Measurements from ENCODE around the gene CTNNA3.

CTNNA3 gene

DNA sequence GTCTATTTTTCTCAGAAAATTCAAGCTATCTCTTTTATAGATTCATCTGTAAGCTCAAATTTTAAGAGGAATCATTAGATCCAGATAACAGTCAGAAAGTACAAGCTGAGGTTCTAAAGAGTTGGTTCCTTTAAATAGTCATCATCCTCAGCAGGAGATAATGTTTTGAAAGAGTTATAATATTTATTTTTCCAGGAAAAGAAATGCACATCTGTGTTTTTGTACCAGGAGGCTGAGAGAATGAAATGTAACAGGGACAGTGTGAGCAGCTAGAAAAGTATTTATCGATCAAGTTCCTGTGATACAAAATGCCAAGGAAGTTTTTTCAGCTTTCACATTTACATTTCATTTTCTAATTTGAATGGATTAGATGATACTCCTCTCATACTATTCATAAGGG is 890.4 kb downstream of the CTNNA3 start:
- no peak for DNase-seq (ENCODE audit: low read depth)

DNA sequence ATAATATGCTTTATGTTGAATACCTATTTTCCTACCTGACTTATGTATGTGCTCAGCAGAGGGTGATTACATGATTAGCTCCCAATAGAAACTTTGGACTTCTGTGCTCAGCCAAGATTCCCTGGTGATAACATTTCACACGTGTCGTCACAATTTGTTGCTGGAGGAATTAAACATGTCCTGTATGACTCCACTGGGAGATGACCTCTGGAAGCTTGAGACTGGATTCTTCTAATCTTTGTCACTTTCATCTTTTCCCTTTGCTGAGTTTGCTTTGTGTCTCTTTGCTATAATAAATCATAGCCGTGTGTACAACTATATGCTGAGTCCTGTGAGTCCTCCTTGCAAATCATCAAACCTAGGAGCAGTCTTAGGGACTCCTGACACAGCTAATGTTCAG is 891.0 kb downstream of the CTNNA3 start:
- no peak for DNase-seq (ENCODE audit: low read depth)

GRCh38 chr10:66803174-66803573 is 892.8 kb downstream of the CTNNA3 start:
- DNase-seq (ENCODE audit: low read depth): no peak

GRCh38 chr10:66799474-66799873 is 896.5 kb downstream of the CTNNA3 start:
- no peak for DNase-seq (ENCODE audit: low read depth)

DNA sequence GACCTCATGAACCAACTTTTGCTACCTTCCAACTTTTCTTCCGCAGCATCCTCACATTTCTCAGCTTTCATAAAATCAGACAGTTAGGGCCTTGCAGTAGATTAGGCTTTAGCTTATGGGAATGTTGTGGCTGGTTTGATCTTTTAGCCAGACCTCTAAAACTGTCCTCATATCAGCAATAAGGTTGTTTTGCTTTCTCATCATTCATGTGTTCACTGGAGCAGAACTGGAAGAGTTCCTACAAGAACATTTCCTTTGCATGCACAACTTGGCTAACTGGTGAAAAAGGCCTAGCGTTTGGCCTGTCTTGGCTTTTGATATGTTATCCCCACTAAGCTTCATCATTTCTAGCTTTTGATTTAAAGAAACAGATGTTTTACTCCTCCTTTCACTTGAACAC is 900.1 kb downstream of the CTNNA3 start:
- DNase-seq (ENCODE audit: low read depth): no peak

GRCh38 chr10:66792441-66792840 is 903.6 kb downstream of the CTNNA3 start:
- no peak for DNase-seq (ENCODE audit: low read depth)

GRCh38 chr10:66788178-66788987 is 907.6 kb downstream of the CTNNA3 start:
- no peak for DNase-seq (ENCODE audit: low read depth)

DNA sequence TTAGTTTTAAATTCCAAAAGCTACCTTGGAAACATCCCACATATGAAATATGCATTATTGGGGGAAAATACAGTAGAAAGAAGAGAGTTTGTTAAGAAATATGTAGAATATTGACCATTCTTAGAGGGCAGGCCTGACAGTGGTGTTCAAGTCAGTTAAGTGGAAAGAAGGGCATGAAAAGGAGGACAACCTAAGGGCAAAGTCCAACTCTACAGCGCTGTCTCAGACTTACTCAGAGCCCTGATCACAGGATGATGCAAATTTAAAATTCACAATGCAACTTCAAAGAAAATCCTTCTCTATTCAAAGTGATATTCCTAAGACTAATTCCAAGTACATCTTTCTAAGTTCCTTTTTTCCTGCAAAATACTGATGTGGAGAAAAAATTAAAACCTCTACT is 909.3 kb downstream of the CTNNA3 start:
- no peak for DNase-seq (ENCODE audit: low read depth)

DNA sequence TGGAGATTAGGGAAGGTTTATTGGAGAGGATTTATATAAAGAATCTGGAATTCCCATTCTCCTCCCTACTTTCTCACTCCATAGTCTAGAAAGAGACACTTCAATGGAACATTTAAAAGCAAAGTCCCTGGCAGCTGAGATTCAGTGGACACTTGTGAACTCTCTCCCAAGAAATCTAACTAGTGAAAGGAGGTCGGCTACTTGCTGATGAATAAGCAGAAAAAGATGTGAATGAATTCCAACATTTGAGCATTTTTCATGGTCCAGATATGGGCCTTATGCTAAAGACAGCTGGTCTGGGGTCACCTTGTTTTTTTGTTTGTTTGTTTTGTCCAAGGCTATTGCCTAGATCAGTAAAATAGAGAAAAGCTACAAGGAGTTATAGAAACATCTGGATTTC is 911.2 kb downstream of the CTNNA3 start:
- DNase-seq (ENCODE audit: low read depth): no peak

GRCh38 chr10:66783316-66783715 is 912.7 kb downstream of the CTNNA3 start:
- no peak for DNase-seq (ENCODE audit: low read depth)

- no peak for DNase-seq (ENCODE audit: low read depth)
These were observed 913.2 kb downstream of the CTNNA3 start for GRCh38 chr10:66782776-66783175.

DNA sequence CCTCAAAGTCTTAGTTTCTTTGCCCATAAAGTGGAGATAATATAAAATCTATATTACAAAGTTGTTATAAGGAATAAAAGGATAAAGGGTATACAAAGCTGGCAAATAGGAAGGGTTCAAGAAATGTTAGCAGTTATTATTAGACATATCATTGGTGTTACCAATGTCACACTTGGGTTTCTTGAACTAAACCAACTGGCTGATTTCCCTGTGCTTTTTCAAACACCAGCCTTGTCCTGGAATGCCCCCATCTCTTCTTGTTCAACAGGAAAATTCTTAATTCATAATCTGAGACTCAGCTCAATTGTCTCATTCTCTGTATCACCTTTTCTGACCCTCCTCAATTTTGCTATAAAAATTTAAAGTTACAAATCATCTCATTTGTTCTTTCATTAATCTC is 913.9 kb downstream of the CTNNA3 start:
- no peak for DNase-seq (ENCODE audit: low read depth)

- no peak for DNase-seq (ENCODE audit: low read depth)
These were observed 915.2 kb downstream of the CTNNA3 start for GRCh38 chr10:66780796-66781195.

GRCh38 chr10:66778351-66778750 is 917.6 kb downstream of the CTNNA3 start:
- no peak for DNase-seq (ENCODE audit: low read depth)

DNA sequence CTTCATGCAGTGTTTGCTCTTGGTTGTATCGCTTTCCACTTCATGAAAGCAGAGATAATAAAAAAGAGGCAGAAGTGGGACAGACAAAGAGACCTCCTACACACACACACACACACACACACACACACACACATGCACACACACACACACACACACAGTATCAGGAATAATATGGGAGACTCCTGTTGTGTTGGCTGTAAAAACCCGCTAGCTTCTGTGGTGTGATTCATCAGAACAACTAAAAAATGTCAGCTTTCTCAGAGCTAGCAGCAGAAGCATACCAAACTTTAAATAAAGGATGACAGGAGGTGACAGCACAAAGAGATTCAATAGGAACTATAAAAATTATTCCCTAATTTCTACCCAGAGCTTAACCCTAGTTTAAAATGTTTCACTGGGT is 918.3 kb downstream of the CTNNA3 start:
- no peak for DNase-seq (ENCODE audit: low read depth)

DNA sequence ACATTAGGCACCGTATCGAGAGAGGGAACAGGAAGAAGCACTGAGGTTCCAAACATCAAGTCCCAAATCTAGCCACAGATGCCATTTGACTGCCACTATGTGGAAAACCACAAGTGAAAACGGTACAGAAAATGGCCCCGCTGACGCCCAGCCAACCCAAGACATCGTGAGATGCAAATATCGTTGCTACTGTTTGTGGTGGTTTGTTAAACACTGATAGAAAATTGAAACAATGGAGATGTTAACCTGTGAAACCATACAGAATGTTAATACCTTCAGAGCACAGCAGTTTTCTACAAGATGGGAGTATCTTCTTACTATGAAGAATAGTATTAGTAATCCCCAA is 922.5 kb downstream of the CTNNA3 start:
- DNase-seq (ENCODE audit: low read depth): no peak

- DNase-seq (ENCODE audit: low read depth): no peak
These were observed 923.2 kb downstream of the CTNNA3 start for GRCh38 chr10:66772548-66773471.

GRCh38 chr10:66767707-66768106 is 928.3 kb downstream of the CTNNA3 start:
- no peak for DNase-seq (ENCODE audit: low read depth)

DNA sequence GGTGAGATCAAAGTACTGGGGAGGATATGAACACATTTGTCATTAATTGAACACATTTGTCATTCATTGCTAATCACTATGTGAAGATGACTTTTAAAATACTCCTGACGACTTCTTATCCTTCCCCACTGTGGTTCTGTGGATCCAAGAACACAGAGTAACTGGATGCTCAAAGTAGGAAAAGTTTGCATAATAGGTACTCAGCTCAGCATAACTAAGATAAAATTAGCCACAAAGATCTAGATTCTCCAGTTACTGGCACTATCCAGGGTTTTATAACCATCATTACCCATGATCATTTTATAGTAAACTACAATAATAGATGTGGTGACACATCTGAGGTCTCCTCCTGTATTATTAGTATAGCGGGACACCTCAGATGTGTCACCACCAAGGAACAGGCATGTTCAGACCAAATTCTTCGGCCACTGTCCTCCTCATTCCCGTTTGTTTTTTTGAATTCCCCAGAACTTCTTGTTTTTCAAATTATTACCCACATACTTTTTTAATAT is 933.7 kb downstream of the CTNNA3 start:
- DNase-seq (ENCODE audit: low read depth): no peak

DNA sequence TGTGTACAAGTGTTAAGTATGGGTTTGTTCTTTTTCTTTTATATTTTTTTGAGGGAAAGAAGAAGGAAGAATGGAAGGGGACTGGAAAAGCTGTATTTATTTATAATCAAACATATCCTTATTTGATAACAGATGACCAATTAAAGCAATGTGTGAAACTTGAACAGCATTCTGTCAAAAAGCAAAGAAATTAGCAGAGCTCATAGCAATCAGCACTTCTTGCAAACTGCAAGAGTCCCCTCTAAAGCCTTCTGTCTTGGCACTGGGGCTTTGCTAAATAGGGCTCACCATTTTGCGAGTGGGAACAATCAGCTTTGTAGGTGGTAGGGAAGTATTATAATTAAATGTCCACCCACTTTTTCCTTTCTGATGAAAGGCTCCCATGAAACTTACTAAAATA is 935.1 kb downstream of the CTNNA3 start:
- no peak for DNase-seq (ENCODE audit: low read depth)

- no peak for DNase-seq (ENCODE audit: low read depth)
These were observed 940.5 kb downstream of the CTNNA3 start for GRCh38 chr10:66755474-66755873.

- DNase-seq (ENCODE audit: low read depth): no peak
These were observed 943.3 kb downstream of the CTNNA3 start for GRCh38 chr10:66752714-66753113.

DNA sequence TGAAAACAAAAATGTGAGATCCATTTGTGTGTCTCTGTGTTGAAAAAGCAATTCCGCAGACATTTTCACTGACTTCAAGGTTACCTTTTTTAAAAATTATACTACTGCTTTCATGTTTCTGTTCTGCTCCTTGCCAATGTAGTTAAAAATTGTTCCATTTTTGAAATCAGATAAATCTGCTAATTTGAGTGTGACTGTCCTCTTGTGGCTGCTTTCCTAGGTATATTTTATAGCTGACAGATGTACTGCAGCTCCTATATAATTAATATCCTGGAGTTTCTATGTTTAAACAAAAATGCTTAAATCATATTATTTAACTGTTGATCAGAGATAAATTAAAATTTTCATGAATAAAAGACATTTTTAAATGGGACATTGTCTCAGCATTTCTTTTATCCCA is 947.8 kb downstream of the CTNNA3 start:
- no peak for DNase-seq (ENCODE audit: low read depth)
